CD4-positive, alpha-beta T cell treated with Interleukin-6 at 100 ng/mL for 8 hours (primary cell): Measurements from ENCODE around the gene C16orf86.

Experiments
- DNase-seq: peaks from one replicate; pipeline ENCODE4 v3.0.0-alpha.2; 2020; ENCODE audit warnings: mixed read lengths, low spot score

The C16orf86 gene

GRCh38 chr16:67694611-67695010, 28.0 kb downstream of the C16orf86 start:
- no peak for DNase-seq

GRCh38 chr16:67697422-67698185, 31.0 kb downstream of the C16orf86 start:
- DNase-seq = no peak

GRCh38 chr16:67699265-67699664, 32.7 kb downstream of the C16orf86 start:
- no peak for DNase-seq

- no peak for DNase-seq
Observed at GRCh38 chr16:67701420-67701819, 34.8 kb downstream of the C16orf86 start.

GRCh38 chr16:67702130-67702529, 35.5 kb downstream of the C16orf86 start:
- no peak for DNase-seq

- DNase-seq = peak; percentile 13
Observed at GRCh38 chr16:67703626-67704025, 37.0 kb downstream of the C16orf86 start.

GRCh38 chr16:67704110-67704509, 37.5 kb downstream of the C16orf86 start:
- DNase-seq = no peak

GRCh38 chr16:67707210-67707609, 40.6 kb downstream of the C16orf86 start:
- DNase-seq = no peak

- DNase-seq = no peak
Observed at GRCh38 chr16:67707790-67708189, 41.2 kb downstream of the C16orf86 start.

GRCh38 chr16:67708368-67708771, 41.8 kb downstream of the C16orf86 start:
- no peak for DNase-seq

GRCh38 chr16:67709050-67709449, 42.4 kb downstream of the C16orf86 start:
- no peak for DNase-seq

- DNase-seq = no peak
Observed at GRCh38 chr16:67710607-67711006, 44.0 kb downstream of the C16orf86 start.

- DNase-seq = no peak
Observed at GRCh38 chr16:67713647-67714273, 47.1 kb downstream of the C16orf86 start.

GRCh38 chr16:67714522-67714921, 47.9 kb downstream of the C16orf86 start:
- no peak for DNase-seq

GRCh38 chr16:67716097-67716496, 49.5 kb downstream of the C16orf86 start:
- DNase-seq = no peak
